ENCODE results near the gene WHRN. TPM values are rescaled to one million over a fixed set of nuclear protein-coding genes. Genes with fewer than 3 reads are reported as not detected.

Gene WHRN
- total RNA-seq, 5 donors from 2014 or later (not counting 1 experiment from before 2014, with no cell fraction given): 11.4 to 46.0 (median 13.0) TPM

GRCh38 chr9:114471157-114471556 lies 34.1 kb downstream of the WHRN start:
- ChIA-PET POLR2A (no interaction called here), CTCF (no interaction called here)
- H3K27ac Mint-ChIP-seq: no peak overlapping the region
- H3K27me3 Mint-ChIP-seq: no peaks in the 10 kb centered on the region
- ATAC-seq (replicated peaks in 1 of 4): no peak
- peaks cover 14 to 23% (median 15%) of the 10 kb centered on the region in 3 donors for H3K4me1 Mint-ChIP-seq
- whole genome bisulfite sequencing (ENCODE audit: insufficient coverage): 92% methylated on average over 2 of the region's 4 CpGs
- peaks cover 0 to 3% of the 10 kb centered on the region in 2 experiments for H3K27me3 ChIP-seq (replicated peaks in 1 of 2; ENCODE audit: control insufficient read depth in 2 of 2, extremely low read depth in 1 of 2, insufficient read depth in 2 of 2, low read length in 1 of 2)
- DNase-seq: no peak
- no peaks in the 10 kb centered on the region for H3K36me3 ChIP-seq (ENCODE audit: control insufficient read depth in 2 of 2, extremely low read depth in 1 of 2, insufficient read depth in 1 of 2, low read length in 1 of 2)
- no peak overlapping the region for H3K4me3 Mint-ChIP-seq
- H3K4me3 ChIP-seq (ENCODE audit: control insufficient read depth in 1 of 2, extremely low read depth in 1 of 2, low read length in 1 of 2): no peak overlapping the region
- no peak overlapping the region for H3K27ac ChIP-seq (ENCODE audit: low read length)
- peaks cover 3% of the 10 kb centered on the region for H3K36me3 Mint-ChIP-seq
- no peaks in the 10 kb centered on the region for H3K9me3 ChIP-seq
- peaks cover 0 to 3% (median 0%) of the 10 kb centered on the region in 3 donors for H3K9me3 Mint-ChIP-seq
- peaks cover 0 to 11% of the 10 kb centered on the region in 2 experiments for H3K4me1 ChIP-seq (ENCODE audit: control insufficient read depth in 1 of 2, extremely low read depth in 1 of 2, insufficient read depth in 2 of 2, low read length in 2 of 2)

DNA sequence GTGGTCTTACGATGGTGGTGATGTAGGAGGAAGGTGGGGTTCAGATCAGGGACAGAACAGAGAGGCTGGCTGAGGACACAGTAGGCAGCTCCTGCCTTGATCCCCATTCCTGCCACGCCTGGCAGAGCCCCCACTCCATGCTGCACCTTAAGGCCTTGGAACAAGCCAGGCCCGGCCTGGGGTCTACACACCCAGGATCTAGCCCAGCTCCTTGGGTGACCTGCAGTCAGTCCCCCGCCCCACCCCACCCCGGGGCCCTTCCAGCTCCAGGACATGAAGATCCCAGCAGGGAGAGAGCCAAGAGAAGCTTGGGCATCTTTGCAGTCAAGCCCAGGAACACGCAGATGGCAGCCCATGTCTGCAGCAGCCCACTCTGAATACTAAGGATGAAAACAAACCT lies 34.7 kb downstream of the WHRN start:
- no peak overlapping the region for H3K4me3 Mint-ChIP-seq
- H3K27ac Mint-ChIP-seq: no peak overlapping the region
- peaks cover 0 to 3% of the 10 kb centered on the region in 2 experiments for H3K27me3 ChIP-seq (replicated peaks in 1 of 2; ENCODE audit: control insufficient read depth in 2 of 2, extremely low read depth in 1 of 2, insufficient read depth in 2 of 2, low read length in 1 of 2)
- WGBS (ENCODE audit: insufficient coverage): 88% methylated on average over 4 of the region's 6 CpGs
- no peak overlapping the region for H3K27ac ChIP-seq (ENCODE audit: low read length)
- POLR2A ChIA-PET: no interaction called here
- no peaks in the 10 kb centered on the region for H3K9me3 ChIP-seq
- H3K9me3 Mint-ChIP-seq: peaks cover 0 to 3% (median 0%) of the 10 kb centered on the region in 3 donors
- no peaks in the 10 kb centered on the region for H3K27me3 Mint-ChIP-seq
- CTCF ChIA-PET: no interaction called here
- H3K4me1 Mint-ChIP-seq: peaks cover 10 to 22% (median 11%) of the 10 kb centered on the region in 3 donors
- H3K36me3 ChIP-seq (ENCODE audit: control insufficient read depth in 2 of 2, extremely low read depth in 1 of 2, insufficient read depth in 1 of 2, low read length in 1 of 2): no peaks in the 10 kb centered on the region
- H3K4me1 ChIP-seq (ENCODE audit: control insufficient read depth in 1 of 2, extremely low read depth in 1 of 2, insufficient read depth in 2 of 2, low read length in 2 of 2): peaks cover 0 to 8% of the 10 kb centered on the region in 2 experiments
- DNase-seq: no peak
- no peak overlapping the region for H3K4me3 ChIP-seq (ENCODE audit: control insufficient read depth in 1 of 2, extremely low read depth in 1 of 2, low read length in 1 of 2)
- no peak for ATAC-seq (replicated peaks in 1 of 4)
- H3K36me3 Mint-ChIP-seq: peaks cover 3% of the 10 kb centered on the region

GRCh38 chr9:114470121-114470520 lies 35.2 kb downstream of the WHRN start:
- ChIA-PET POLR2A (no interaction called here), CTCF (no interaction called here)
- peaks cover 6 to 17% (median 6%) of the 10 kb centered on the region in 3 donors for H3K4me1 Mint-ChIP-seq
- DNase-seq (no peak), ATAC-seq (replicated peaks in 1 of 4) (no peak)
- H3K9me3 ChIP-seq: no peaks in the 10 kb centered on the region
- H3K4me3 ChIP-seq (ENCODE audit: control insufficient read depth in 1 of 2, extremely low read depth in 1 of 2, low read length in 1 of 2): no peak overlapping the region
- peaks cover 0 to 3% (median 0%) of the 10 kb centered on the region in 3 donors for H3K9me3 Mint-ChIP-seq
- no peaks in the 10 kb centered on the region for H3K27me3 Mint-ChIP-seq
- H3K27me3 ChIP-seq (replicated peaks in 1 of 2; ENCODE audit: control insufficient read depth in 2 of 2, extremely low read depth in 1 of 2, insufficient read depth in 2 of 2, low read length in 1 of 2): peaks cover 0 to 3% of the 10 kb centered on the region in 2 experiments
- 89% methylated on average over 5 of the region's 6 CpGs for WGBS (ENCODE audit: insufficient coverage)
- no peaks in the 10 kb centered on the region for H3K36me3 ChIP-seq (ENCODE audit: control insufficient read depth in 2 of 2, extremely low read depth in 1 of 2, insufficient read depth in 1 of 2, low read length in 1 of 2)
- peaks cover 0 to 3% of the 10 kb centered on the region in 2 experiments for H3K4me1 ChIP-seq (ENCODE audit: control insufficient read depth in 1 of 2, extremely low read depth in 1 of 2, insufficient read depth in 2 of 2, low read length in 2 of 2)
- no peak overlapping the region for H3K4me3 Mint-ChIP-seq
- H3K36me3 Mint-ChIP-seq: peaks cover 6% of the 10 kb centered on the region
- H3K27ac Mint-ChIP-seq: no peak overlapping the region
- no peak overlapping the region for H3K27ac ChIP-seq (ENCODE audit: low read length)

- WGBS (ENCODE audit: insufficient coverage): 85% methylated on average over 12 of the region's 16 CpGs
- Mint-ChIP-seq H3K4me1 (peaks cover 0 to 9% (median 2%) of the 10 kb centered on the region in 3 donors), H3K4me3 (no peak overlapping the region), H3K27ac (no peak overlapping the region), H3K9me3 (peaks cover 0 to 3% (median 0%) of the 10 kb centered on the region in 3 donors), H3K36me3 (peaks cover 7% of the 10 kb centered on the region), H3K27me3 (no peaks in the 10 kb centered on the region)
- H3K27me3 ChIP-seq (replicated peaks in 1 of 2; ENCODE audit: control insufficient read depth in 2 of 2, extremely low read depth in 1 of 2, insufficient read depth in 2 of 2, low read length in 1 of 2): peaks cover 0 to 3% of the 10 kb centered on the region in 2 experiments
- H3K9me3 ChIP-seq: no peaks in the 10 kb centered on the region
- ATAC-seq (replicated peaks in 1 of 4) (no peak), DNase-seq (no peak)
- no peak overlapping the region for H3K27ac ChIP-seq (ENCODE audit: low read length)
- ChIA-PET POLR2A (no interaction called here), CTCF (interaction anchor here in 1 of 2 donors (0.5 kb wide), 1 partner anchor 401 kb away, joined by 4 read pairs; no protein-coding TSS in a partner anchor)
- no peaks in the 10 kb centered on the region for H3K4me1 ChIP-seq (ENCODE audit: control insufficient read depth in 1 of 2, extremely low read depth in 1 of 2, insufficient read depth in 2 of 2, low read length in 2 of 2)
- H3K4me3 ChIP-seq (ENCODE audit: control insufficient read depth in 1 of 2, extremely low read depth in 1 of 2, low read length in 1 of 2): no peak overlapping the region
- no peaks in the 10 kb centered on the region for H3K36me3 ChIP-seq (ENCODE audit: control insufficient read depth in 2 of 2, extremely low read depth in 1 of 2, insufficient read depth in 1 of 2, low read length in 1 of 2)
Measured at GRCh38 chr9:114469091-114469853, 36.0 kb downstream of the WHRN start.

- Histone ChIP-seq H3K27me3 (replicated peaks in 1 of 2; ENCODE audit: control insufficient read depth in 2 of 2, extremely low read depth in 1 of 2, insufficient read depth in 2 of 2, low read length in 1 of 2) (peaks cover 0 to 3% of the 10 kb centered on the region in 2 experiments), H3K27ac (ENCODE audit: low read length) (no peak overlapping the region), H3K4me3 (ENCODE audit: control insufficient read depth in 1 of 2, extremely low read depth in 1 of 2, low read length in 1 of 2) (no peak overlapping the region), H3K36me3 (ENCODE audit: control insufficient read depth in 2 of 2, extremely low read depth in 1 of 2, insufficient read depth in 1 of 2, low read length in 1 of 2) (no peaks in the 10 kb centered on the region), H3K9me3 (no peaks in the 10 kb centered on the region), H3K4me1 (ENCODE audit: control insufficient read depth in 1 of 2, extremely low read depth in 1 of 2, insufficient read depth in 2 of 2, low read length in 2 of 2) (no peaks in the 10 kb centered on the region)
- WGBS (ENCODE audit: insufficient coverage): 93% methylated on average over 2 of the region's 2 CpGs
- H3K4me1 Mint-ChIP-seq: peaks cover 0 to 5% (median 0%) of the 10 kb centered on the region in 3 donors
- peaks cover 7% of the 10 kb centered on the region for H3K36me3 Mint-ChIP-seq
- DNase-seq (no peak), ATAC-seq (replicated peaks in 1 of 4) (no peak)
- ChIA-PET POLR2A (no interaction called here), CTCF (no interaction called here)
- peaks cover 0 to 3% (median 0%) of the 10 kb centered on the region in 3 donors for H3K9me3 Mint-ChIP-seq
- H3K27me3 Mint-ChIP-seq: no peaks in the 10 kb centered on the region
- H3K27ac Mint-ChIP-seq: no peak overlapping the region
- no peak overlapping the region for H3K4me3 Mint-ChIP-seq
Measured at GRCh38 chr9:114467910-114468309, 37.4 kb downstream of the WHRN start.

- no peak overlapping the region for H3K4me3 Mint-ChIP-seq
- H3K27ac ChIP-seq (ENCODE audit: low read length): no peak overlapping the region
- no peaks in the 10 kb centered on the region for H3K9me3 ChIP-seq
- H3K36me3 ChIP-seq (ENCODE audit: control insufficient read depth in 2 of 2, extremely low read depth in 1 of 2, insufficient read depth in 1 of 2, low read length in 1 of 2): no peaks in the 10 kb centered on the region
- ChIA-PET POLR2A (no interaction called here), CTCF (no interaction called here)
- H3K4me1 ChIP-seq (ENCODE audit: control insufficient read depth in 1 of 2, extremely low read depth in 1 of 2, insufficient read depth in 2 of 2, low read length in 2 of 2): no peaks in the 10 kb centered on the region
- H3K27ac Mint-ChIP-seq: no peak overlapping the region
- no peak overlapping the region for H3K4me3 ChIP-seq (ENCODE audit: control insufficient read depth in 1 of 2, extremely low read depth in 1 of 2, low read length in 1 of 2)
- no peak for DNase-seq
- no peak for ATAC-seq (replicated peaks in 1 of 4)
- H3K27me3 ChIP-seq (replicated peaks in 1 of 2; ENCODE audit: control insufficient read depth in 2 of 2, extremely low read depth in 1 of 2, insufficient read depth in 2 of 2, low read length in 1 of 2): peaks cover 0 to 3% of the 10 kb centered on the region in 2 experiments
- H3K36me3 Mint-ChIP-seq: peaks cover 7% of the 10 kb centered on the region
- peaks cover 0 to 5% (median 0%) of the 10 kb centered on the region in 3 donors for H3K4me1 Mint-ChIP-seq
- WGBS (ENCODE audit: insufficient coverage): 89% methylated on average over 18 of the region's 19 CpGs
- no peaks in the 10 kb centered on the region for H3K27me3 Mint-ChIP-seq
- H3K9me3 Mint-ChIP-seq: peaks cover 0 to 3% (median 0%) of the 10 kb centered on the region in 3 donors
Measured at GRCh38 chr9:114467226-114467750, 38.0 kb downstream of the WHRN start.

All from T-cell (primary cell).